Measurements from ENCODE around the gene C7orf57.
"Not testable (repeated sequence)": the region's sequence is repeated elsewhere in the genome, so short reads cannot be mapped to it uniquely, and the experiment has no call there.

C7orf57 gene

DNA sequence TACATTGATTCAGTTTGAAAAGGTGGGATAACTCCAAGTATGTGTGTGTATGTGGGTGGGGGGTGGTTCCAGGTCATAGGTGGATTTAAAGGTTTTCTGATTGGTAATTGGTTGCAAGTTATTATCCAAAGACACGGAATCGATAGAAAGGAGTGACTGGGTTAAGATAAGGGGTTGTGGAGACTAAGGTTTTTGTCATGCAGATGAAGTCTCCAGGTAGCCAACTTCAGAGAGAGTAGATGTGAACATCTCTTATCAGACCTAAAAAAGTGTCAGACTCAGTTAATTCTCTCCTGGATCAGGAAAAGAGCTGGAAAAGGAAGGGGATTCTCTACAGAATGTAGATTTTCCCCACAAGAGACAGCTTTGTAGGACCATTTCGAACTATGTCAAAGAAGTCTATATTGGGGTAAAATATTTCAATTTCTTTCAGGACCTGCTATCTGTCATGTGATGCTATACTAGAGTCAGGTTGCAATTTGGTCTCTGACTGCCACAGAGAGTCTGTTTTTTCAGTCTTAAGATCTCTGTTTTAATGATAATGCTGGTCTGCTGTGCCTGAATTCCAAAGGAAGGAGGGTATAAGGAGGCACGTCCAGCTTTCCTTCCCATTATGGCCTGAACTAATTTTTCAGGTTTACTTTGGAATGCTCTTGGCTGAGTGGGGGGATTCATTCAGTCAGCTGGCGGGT is 3.6 kb downstream of the C7orf57 start:
- DNase-seq: no peak

DNA sequence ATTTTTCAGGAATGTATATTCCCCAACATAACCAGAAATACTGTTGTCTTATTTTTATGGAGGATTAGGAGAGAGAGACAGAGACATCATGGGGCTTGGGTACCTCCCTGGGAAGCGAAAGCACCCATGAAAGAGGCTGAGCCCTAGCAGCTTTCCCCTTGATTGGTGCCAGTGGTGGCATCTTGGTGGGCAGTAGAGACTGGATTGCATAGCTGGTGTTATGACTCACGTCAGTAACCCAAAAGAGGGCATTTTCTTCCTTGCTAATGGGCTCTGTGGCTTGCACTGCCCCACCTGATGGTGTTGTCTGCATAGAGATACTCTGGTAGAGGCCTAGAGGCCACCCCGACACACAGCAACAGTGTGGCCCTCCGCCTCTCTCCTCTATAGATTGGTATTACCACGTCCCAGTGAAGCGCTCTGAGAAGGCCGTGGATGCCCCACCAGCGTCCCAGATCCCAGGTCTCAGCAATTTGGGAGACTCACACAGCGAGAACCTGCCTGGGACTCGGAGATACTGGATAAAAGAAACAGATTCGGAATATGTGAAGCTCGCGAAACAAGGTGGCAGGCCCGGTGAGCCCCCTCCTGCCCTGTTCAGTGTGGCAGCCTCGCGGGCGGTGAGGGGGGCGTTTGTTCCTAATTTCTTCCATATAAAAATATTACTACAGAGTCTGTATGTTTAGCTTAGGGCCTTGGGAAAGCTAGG is 5.8 kb downstream of the C7orf57 start:
- no peak for DNase-seq

DNA sequence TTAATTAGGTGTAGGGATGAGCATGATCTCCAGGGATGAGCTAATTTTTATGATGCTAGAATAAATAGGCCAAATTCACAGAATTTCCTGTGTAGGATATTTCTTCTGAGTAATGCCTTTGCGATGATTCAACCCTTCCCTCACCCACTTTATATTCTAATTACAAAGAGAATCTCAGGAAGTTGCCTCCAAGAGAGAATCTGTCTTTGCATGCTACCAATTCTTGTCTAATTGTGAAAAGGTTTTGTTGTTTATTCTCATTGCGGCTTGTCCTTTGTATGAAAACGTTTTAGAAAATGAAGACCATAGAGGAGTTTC is 6.3 kb downstream of the C7orf57 start:
- peak; percentile 80 for DNase-seq

DNA sequence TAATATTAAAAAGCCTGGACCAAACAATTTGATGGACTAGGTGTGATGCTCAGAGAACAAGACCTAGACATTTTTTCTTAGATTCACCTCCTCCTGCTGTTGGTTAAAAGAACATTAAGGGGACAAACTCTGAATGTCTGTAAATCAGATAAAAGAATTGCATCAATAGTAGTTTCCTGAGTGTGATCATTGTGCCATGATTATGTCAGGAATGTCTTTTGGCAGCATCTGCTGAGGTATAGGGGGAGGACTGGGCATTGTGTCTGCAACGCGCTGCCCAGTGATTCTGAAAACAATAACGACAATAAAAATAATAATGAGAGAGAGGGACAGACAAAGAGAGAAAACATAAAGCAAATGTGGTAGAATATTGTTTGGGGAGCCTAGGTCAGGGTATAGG is 6.9 kb downstream of the C7orf57 start:
- peak; percentile 41 for DNase-seq

DNA sequence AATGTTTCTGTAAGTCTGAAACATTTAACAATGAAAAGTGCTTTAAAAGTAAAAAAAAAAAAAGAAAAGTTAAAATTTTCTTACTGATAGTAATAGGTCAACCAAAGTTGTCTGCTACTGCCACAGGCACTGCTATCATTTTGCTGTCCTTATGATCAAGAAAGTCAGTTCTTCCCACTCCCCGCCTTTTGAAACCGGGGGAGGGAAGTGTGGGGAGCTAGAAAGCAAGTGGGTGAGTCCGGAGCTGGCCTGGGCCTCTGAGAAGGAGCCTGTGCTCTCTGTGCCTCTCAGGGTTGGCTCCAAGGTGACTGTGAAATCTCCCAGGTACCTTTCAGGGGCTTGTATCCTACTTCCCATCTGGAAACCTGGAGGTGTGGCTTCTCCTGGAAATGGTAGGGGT is 7.3 kb downstream of the C7orf57 start:
- DNase-seq: no peak

DNA sequence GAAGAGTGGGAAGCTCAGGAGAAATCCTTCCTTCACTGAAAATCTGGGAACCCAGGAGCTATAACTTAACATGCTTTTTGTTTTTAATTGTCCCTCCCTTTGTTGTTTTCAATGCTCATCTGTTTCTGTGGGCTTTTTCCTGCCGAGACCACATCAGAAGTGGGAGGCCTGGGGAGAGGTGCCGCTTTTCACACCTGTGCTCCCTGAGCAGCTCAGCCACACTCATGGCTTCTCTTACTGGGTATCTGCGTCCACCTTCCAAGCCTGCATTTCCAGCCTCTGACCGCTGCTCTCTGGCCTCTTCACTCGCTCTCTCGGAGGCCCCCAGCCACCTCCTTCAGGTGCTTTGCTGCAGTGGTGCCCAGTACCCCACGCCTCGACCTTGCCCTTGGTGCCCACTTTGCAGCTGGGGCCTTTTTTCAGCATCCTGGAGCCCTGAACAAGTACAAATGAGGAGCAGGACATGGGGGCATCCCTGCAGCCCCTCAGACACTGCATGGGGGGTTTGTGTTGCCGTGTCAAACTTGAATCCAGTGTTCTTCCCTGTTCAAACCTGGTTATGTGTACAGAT is 9.9 kb downstream of the C7orf57 start:
- no peak for DNase-seq

DNA sequence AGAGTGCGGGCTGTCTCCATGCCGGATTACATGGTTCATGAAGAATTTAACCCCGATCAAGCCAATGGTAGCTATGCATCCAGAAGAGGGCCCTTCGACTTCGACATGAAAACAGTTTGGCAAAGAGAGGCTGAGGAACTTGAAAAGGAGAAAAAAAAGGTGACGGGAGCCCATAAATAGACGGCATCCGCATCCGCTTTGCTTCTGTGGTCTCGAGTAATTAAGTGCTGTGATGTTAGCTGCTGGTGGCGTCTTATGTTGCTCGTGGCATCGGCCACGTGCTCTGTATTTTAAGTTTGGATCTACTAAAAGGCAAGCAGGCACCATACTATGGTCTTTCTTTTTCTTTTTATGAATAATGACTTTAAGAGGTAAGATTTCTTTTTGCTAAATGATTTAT is 11.1 kb downstream of the C7orf57 start:
- no peak for DNase-seq

DNA sequence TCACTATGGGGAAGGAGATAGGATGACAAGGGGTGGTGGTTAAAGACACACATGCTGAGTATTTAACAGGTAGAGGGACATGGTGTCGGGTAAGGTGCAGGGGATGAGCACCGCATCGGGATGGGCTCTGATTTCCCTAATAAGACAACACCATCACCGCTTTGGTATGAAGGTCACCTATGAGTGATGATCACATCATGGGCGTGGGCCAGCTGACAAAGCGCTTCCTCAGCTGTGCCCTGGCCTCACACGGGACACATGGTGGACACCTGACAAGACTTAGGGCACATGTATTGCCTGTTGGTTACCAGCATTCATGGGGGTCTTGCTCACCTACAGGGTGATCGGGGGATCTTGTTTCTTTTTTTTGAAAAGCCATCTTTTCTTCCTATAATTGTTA is 12.8 kb downstream of the C7orf57 start:
- DNase-seq: no peak

DNA sequence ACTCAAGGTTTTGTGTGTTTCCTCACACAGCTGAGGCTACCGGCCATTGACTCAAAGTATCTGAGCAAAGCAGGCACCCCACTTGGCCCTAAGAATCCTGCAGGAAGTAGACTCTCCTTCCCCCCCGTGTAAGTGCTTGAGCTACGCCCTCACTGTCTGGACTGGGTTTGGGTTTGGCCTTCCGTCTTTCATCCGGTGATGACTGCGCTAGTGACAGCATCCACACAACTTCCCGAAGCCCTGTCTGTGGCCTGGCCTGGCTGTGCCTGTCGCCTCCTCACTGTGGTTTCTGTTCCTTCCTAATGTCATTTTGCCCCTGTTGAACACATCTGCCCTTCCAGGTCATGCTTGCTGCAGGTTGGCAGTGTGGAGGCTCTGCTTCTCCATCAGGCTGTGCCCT is 14.5 kb downstream of the C7orf57 start:
- no peak for DNase-seq

DNA sequence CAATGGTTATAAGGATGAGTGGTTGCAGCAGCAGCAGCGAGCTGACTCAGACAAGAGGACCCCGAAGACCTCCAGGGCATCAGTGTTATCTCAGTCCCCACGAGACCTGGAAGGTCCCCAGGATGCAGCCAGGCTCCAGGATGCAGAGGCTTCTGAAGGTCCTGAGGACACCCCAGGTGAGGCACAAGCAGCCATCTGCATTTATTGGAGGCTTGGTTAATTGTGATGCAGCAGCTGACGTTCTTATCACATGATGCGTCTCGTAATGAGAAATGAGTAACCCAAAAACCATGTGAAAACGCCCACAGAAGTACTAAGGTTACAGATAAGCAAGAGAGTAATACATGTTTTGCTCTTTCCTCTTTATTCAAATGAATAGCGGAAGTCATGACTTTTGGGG is 17.4 kb downstream of the C7orf57 start:
- DNase-seq: peak; percentile 45

DNA sequence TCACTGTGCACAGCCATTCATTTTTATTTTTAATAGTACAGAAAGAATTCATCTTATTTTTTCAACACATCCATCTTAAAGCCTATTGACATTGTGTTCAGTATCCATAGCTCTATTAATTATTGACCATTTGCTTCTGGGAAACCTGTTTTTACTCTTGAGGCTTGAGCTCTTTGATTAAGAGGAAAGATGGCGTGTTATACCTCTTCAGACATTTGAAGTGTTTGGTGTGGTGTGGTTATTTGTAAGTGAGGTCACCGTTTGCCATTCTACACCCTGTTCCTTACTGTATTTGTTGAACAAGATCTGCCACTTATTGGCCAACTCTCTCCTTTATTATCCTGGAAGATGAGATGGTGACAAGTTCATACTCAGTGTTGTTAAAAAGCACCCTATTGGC is 18.4 kb downstream of the C7orf57 start:
- DNase-seq: no peak

DNA sequence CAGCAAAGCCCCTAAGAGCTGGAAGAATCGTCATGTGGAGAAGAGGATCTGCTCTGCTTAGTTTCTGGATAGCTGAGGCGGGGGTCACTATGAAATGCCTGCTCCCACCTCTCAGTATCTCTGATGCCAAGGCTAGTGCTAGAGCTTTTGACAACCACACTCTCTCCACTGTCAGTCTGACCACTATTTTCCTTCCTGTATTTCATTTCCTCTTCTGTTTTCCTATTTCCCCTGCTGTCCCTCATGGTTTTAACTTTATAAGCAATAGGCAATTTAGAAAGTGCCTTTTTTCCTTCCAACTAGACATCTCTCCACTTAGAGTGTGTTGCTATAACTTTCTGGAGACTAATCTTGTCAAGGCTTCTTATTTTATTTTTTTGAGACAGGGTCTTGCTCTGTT is 23.6 kb downstream of the C7orf57 start:
- DNase-seq: no peak

DNA sequence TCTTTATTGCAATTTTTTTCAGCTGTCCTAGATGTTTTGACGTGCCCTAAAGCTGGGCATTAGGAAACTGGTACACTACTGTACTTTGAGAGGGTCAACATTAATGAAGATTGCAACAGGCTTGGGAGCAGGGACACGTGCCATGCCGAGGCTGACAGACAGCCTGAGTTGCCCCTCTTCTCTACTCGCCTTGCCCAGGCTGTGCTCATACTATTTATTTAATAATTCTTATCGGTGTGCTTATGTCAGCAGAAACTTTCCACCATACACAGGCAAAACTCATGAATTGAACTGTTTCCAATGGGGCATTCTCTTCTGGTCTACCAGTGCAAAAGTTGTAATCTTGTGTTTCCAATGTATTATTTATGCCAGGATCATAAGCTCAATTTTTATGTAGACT is 24.4 kb downstream of the C7orf57 start:
- DNase-seq: no peak

DNA sequence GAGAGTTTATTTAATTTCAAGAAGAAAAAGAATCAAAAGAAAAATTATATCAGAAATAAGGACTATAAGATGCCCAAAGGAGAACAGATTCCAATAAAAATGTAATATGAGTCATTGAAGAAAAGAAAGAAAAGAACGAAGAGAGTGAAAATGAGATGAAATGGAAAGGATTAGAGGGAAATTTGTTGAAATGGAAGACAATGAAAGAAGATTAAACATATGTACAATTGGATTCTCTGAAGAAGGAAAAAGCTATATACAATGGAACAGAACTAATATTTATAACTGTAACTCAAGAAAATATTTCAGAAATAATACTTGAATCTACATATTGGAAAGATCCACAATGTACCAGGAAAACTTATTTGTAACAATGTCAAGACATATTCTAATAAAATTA is 28.6 kb downstream of the C7orf57 start:
- DNase-seq: no peak

DNA sequence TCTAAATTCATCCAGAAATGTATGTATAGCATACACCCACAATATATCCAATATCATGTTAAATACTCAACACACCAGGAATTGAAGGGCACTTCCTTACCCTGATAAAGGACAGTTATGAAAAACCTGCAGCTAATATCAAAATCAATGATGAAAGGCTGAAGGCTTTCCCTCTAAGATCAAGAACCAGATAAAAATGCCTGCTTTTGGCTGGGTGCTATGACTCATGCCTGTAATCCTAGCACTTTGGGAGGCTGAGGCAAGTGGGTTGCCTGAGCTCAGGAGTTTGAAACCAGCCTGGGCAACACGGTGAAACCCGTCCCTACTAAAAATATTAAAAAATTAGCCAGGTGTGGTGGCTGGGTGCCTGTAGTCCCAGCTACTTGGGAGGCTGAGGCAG is 32.1 kb downstream of the C7orf57 start:
- DNase-seq: no peak

DNA sequence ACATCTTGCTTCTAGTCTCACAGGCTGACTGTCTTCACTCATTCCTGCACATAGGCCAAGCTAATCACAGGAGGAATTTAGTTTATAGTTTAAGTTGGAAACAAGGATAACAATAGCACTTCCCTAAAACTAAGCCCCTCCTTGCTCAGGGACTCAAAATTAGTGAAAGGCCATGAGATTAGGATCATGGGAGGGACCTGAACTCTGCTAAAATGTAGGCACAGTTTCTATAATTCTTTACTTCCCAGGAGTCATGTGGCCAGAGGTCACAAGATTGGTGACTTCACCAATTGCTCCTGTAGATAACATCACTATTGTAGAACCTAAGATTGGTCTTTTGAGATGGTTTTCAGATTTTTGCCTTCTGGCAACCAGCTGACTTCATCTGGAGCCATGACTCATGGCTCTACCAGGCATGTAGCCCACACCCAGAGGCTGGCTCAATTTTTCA is 38.9 kb downstream of the C7orf57 start:
- no peak for DNase-seq

DNA sequence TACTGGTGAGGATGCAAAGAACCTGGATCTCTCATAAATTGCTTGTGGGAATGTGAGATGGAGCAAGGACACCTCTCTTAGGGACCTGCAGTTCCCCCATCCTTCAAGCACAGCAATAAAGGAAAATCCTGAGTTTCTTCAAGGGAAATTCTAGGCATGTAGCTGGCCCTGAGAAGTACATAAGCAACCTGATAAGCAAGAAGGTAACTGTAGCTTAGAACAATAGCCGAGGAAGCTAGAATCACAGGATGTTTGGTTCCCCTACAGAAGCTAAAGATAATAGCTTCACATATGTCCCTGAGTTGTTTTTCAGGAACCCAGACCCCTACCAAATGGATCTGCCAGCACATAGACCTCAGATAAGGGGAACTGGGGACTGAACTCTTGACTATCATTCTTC is 42.1 kb downstream of the C7orf57 start:
- no peak for DNase-seq

DNA sequence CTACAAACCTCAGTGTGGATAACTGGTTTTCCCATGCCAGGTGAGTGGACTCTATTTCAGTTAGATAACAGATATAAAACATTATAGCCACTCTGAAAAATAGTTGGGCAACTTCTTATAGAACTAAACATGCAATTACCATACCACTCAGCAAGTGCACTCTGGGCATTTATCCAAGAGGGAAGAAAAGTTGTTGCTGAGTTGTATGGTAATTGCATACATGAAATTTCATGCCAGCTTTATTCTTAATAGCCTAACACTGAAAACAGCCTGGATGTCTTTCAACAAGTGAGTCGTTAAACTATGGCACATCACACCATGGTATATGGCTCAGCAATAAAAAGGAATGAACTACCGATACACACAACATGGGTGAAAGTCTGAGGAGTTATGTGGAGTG is 43.1 kb downstream of the C7orf57 start:
- DNase-seq: peak; percentile 45

DNA sequence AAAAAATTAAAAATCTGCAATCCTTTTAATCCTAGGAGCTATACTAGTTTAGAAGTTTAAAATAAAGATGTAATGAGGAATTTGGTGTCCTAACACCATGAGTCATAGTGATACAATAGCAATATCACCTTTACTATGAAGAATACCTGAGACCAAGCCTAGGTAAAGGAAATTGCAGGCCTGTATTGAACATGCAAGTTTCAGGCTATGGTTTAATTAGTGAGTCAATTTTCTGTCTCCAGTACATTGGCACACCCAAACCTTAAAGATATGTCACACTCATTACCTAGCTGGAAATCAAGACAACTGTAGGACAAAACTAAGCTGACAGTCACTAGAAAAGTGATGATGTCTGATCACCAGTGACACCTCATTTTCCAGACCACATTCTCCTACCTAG is 47.0 kb downstream of the C7orf57 start:
- not testable (repeated sequence) for DNase-seq

DNA sequence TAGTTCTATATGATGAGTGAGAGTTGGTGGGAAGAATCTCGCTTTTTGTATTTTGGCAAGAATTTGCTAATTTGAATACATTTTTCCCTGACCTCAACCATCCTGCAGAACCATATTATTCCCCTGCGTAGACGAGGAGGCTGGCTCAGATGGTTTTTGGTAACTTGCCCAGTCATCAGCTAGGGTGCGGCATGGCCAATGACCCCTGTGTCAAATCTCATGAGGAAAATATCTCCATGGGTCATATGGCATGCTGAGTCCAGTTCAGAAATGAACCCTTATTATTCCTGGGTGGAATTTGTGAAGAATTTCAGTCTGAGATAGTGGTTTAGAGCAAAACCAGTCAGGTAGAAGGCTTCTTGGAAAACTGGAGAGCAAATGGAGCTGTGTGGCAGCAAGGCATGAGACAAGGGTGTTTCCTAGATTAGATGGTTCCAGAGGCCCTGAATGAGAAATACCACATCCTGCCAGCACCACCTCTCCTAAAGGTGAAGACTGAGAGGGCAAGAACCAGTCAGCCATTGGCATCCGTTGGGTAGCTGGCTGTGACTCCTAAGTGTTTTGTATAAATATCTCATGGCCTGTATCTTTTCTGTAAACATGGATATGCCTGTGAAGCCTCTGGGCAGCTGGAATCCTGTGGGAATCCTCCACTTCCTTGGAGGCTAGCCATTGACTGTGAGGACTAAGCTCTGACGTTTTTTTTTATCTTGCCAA is 47.9 kb downstream of the C7orf57 start:
- no peak for DNase-seq

DNA sequence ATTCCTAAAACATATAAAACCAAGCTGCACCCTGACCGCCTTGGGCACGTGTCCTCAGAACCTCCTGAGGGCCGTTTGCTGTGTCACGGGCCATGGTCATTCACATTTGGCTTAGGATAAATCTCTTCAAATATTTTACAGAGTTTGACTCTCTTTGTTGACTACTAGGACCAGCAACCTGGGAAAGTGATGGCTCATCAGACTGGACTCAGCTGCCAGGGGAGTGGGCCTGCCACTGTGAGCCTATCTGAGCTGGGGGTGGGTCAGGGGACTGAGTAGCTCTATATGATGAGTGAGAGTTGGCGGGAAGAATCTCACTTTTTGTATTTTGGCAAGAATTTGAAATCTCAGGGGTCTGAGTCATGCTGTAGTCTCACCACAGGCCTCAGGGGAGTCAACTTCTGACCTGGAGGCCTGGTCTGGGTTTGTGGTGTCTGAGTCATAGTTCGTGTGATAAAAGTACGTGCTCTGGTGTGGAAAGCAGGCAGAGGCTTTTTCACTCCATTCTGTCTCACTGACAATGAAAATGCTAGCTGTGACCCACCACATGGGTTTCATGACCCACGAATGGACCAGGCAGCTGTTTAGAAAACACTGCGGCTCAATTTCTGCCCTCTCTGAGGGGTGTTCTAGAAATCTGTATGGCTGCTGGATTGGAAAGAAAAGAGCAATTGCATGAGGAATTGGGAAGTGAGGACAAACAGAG is 49.5 kb downstream of the C7orf57 start:
- peak; percentile 99 for DNase-seq

DNA sequence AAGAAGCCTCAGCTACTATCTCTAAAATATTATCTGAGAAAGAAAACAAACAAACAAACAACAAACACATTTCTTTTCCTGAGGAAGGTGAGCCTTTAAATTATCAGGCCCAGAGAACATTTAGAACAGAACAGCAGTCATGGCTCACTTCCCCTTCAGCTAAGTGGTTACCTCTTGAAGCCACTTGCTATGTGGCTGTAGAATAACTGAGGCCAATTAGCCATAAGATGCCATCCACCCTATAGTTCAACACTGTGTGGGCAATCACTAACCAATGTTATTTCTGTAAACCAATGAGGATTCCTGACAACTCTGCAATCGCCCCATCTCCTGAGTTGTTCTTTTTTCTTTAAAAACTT is 50.1 kb downstream of the C7orf57 start:
- DNase-seq: no peak

DNA sequence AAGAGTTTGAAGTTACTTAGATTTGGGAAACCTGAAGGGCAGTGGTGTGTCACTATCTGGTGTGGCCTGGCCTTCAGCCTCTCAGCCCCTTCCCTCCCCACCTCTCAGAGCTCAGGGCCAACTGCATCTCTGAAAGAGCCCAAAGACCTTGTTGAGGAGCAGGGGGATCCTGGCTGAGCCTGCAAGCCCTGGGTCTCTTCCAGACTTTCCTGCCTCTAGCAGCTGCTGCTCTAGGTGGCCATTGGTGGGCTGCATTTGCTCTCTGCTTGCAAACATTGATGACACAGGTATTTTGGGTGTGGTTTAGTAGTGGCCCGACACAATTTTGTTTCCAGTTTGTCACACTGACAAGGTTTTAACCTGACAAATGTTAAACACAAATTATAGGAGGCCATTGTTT is 50.6 kb downstream of the C7orf57 start:
- DNase-seq: no peak

Data from fibroblast of skin of right quadriceps (primary cell).